ENCODE measurements around the gene ITGB3BP.
A peak's percentile ranks its signal among the peaks of the same experiment; 100 is the strongest.

ITGB3BP gene

GRCh38 chr1:63497577-63497976 is 25.4 kb downstream of the ITGB3BP start:
- TF ChIP-seq YY1 (IDR thresholded peaks at IDR 0.05; ENCODE audit: low read depth) (no peak), EP300 (IDR thresholded peaks at IDR 0.05; ENCODE audit: borderline replicate concordance) (no peak), ZBTB7A (IDR thresholded peaks at IDR 0.05; ENCODE audit: low read depth) (no peak), RAD21 (IDR thresholded peaks at IDR 0.05; ENCODE audit: low read depth) (no peak), CEBPB (IDR thresholded peaks at IDR 0.05) (no peak), TAF1 (IDR thresholded peaks at IDR 0.05; ENCODE audit: low read depth) (no peak)

GRCh38 chr1:63487336-63488065 is 35.5 kb downstream of the ITGB3BP start:
- no peak for TF ChIP-seq FOXM1 (IDR thresholded peaks at IDR 0.05; ENCODE audit: borderline replicate concordance, low read depth)
- no peak for TF ChIP-seq CEBPB (IDR thresholded peaks at IDR 0.05)

GRCh38 chr1:63486629-63487028 is 36.4 kb downstream of the ITGB3BP start:
- TF ChIP-seq NFIC (IDR thresholded peaks at IDR 0.05), result no peak
- TF ChIP-seq MAX (IDR thresholded peaks at IDR 0.05), result no peak
- TF ChIP-seq FOXM1 (IDR thresholded peaks at IDR 0.05; ENCODE audit: borderline replicate concordance, low read depth), result no peak
- no peak for TF ChIP-seq EGR1 (IDR thresholded peaks at IDR 0.05)
- no peak for TF ChIP-seq TCF12 (IDR thresholded peaks at IDR 0.05; ENCODE audit: low read depth)
- TF ChIP-seq USF1 (IDR thresholded peaks at IDR 0.05), result no peak

GRCh38 chr1:63480057-63480456 is 43.0 kb downstream of the ITGB3BP start:
- TF ChIP-seq YY1 (IDR thresholded peaks at IDR 0.05; ENCODE audit: low read depth) (no peak), USF1 (IDR thresholded peaks at IDR 0.05) (no peak), CREB1 (IDR thresholded peaks at IDR 0.05; ENCODE audit: low read depth) (no peak), EP300 (IDR thresholded peaks at IDR 0.05; ENCODE audit: borderline replicate concordance) (no peak), TEAD4 (IDR thresholded peaks at IDR 0.05) (no peak), FOXM1 (IDR thresholded peaks at IDR 0.05; ENCODE audit: borderline replicate concordance, low read depth) (no peak), TCF12 (IDR thresholded peaks at IDR 0.05; ENCODE audit: low read depth) (no peak), ZBTB7A (IDR thresholded peaks at IDR 0.05; ENCODE audit: low read depth) (no peak), TAF1 (IDR thresholded peaks at IDR 0.05; ENCODE audit: low read depth) (no peak), MAX (IDR thresholded peaks at IDR 0.05) (no peak), EGR1 (IDR thresholded peaks at IDR 0.05) (no peak)

GRCh38 chr1:63475761-63476160 is 47.3 kb downstream of the ITGB3BP start:
- no peak for TF ChIP-seq NFIC (IDR thresholded peaks at IDR 0.05)

GRCh38 chr1:63466759-63467158 is 56.3 kb downstream of the ITGB3BP start:
- TF ChIP-seq MAX (IDR thresholded peaks at IDR 0.05) (no peak), RAD21 (IDR thresholded peaks at IDR 0.05; ENCODE audit: low read depth) (peak; percentile 26; the same call in 1 of the 2 replicates)

- no peak for TF ChIP-seq TAF1 (IDR thresholded peaks at IDR 0.05; ENCODE audit: low read depth)
- TF ChIP-seq YY1 (IDR thresholded peaks at IDR 0.05; ENCODE audit: low read depth), result no peak
- TF ChIP-seq USF1 (IDR thresholded peaks at IDR 0.05), result no peak
- no peak for TF ChIP-seq RAD21 (IDR thresholded peaks at IDR 0.05; ENCODE audit: low read depth)
- TF ChIP-seq NFIC (IDR thresholded peaks at IDR 0.05), result no peak
- no peak for TF ChIP-seq CREB1 (IDR thresholded peaks at IDR 0.05; ENCODE audit: low read depth)
- TF ChIP-seq CEBPB (IDR thresholded peaks at IDR 0.05), result no peak
- no peak for TF ChIP-seq TEAD4 (IDR thresholded peaks at IDR 0.05)
- TF ChIP-seq MAX (IDR thresholded peaks at IDR 0.05), result no peak
- no peak for TF ChIP-seq TCF12 (IDR thresholded peaks at IDR 0.05; ENCODE audit: low read depth)
Measured at GRCh38 chr1:63466181-63466580, 56.8 kb downstream of the ITGB3BP start.

GRCh38 chr1:63463248-63463647 is 59.8 kb downstream of the ITGB3BP start:
- no peak for TF ChIP-seq EP300 (IDR thresholded peaks at IDR 0.05; ENCODE audit: borderline replicate concordance)

GRCh38 chr1:63461661-63462230 is 61.3 kb downstream of the ITGB3BP start:
- no peak for TF ChIP-seq USF1 (IDR thresholded peaks at IDR 0.05)
- no peak for TF ChIP-seq EGR1 (IDR thresholded peaks at IDR 0.05)
- no peak for TF ChIP-seq REST (IDR thresholded peaks at IDR 0.05; ENCODE audit: low read depth)
- TF ChIP-seq CREB1 (IDR thresholded peaks at IDR 0.05; ENCODE audit: low read depth), result no peak
- no peak for TF ChIP-seq FOXM1 (IDR thresholded peaks at IDR 0.05; ENCODE audit: borderline replicate concordance, low read depth)
- no peak for TF ChIP-seq TAF1 (IDR thresholded peaks at IDR 0.05; ENCODE audit: low read depth)
- TF ChIP-seq TEAD4 (IDR thresholded peaks at IDR 0.05), result no peak
- no peak for TF ChIP-seq YY1 (IDR thresholded peaks at IDR 0.05; ENCODE audit: low read depth)
- no peak for TF ChIP-seq CEBPB (IDR thresholded peaks at IDR 0.05)
- TF ChIP-seq TCF12 (IDR thresholded peaks at IDR 0.05; ENCODE audit: low read depth), result no peak
- TF ChIP-seq EP300 (IDR thresholded peaks at IDR 0.05; ENCODE audit: borderline replicate concordance), result no peak
- TF ChIP-seq RAD21 (IDR thresholded peaks at IDR 0.05; ENCODE audit: low read depth), result no peak
- no peak for TF ChIP-seq NFIC (IDR thresholded peaks at IDR 0.05)
- no peak for TF ChIP-seq MAX (IDR thresholded peaks at IDR 0.05)
- no peak for TF ChIP-seq ZBTB7A (IDR thresholded peaks at IDR 0.05; ENCODE audit: low read depth)
